PC-3 (cell line): ENCODE measurements around the gene TACC2.

ENCODE experiments used
- CTCF ChIP-seq: fragments of 300-600 bp; sonication (generic); conservative IDR thresholded peaks from 2 replicates; pipeline ENCODE4 v1.5.1; 2017; ENCODE audit warnings: antibody characterized with exemption, low read depth, mild to moderate bottlenecking, low read length
- EZH2 ChIP-seq: fragments of 300-600 bp; sonication (generic); IDR thresholded peaks from one replicate; pipeline ENCODE4 v1.6.1; 2017; ENCODE audit warnings: antibody characterized with exemption, mild to moderate bottlenecking, low read length; ENCODE audit not compliant: unreplicated experiment

- TF ChIP-seq CTCF = no peak
- TF ChIP-seq EZH2 = no peak
Measured at GRCh38 chr10:122138831-122139625, 150.1 kb downstream of the TACC2 start.
